Chondrocyte (in vitro differentiated cells): Measurements from ENCODE around the gene DDI2. TPM values are rescaled to one million over a fixed set of nuclear protein-coding genes. Genes with fewer than 3 reads are reported as not detected.

Source experiments
- DNase-seq: peaks from one replicate; pipeline ENCODE4 v3.0.0; 2021; ENCODE audit warnings: mixed read lengths, low spot score
- H3K27ac Mint-ChIP-seq: one replicate; pipeline ENCODE4 v1.8.0; 2021; ENCODE audit warnings: mild to moderate bottlenecking, moderate library complexity, mixed read lengths; ENCODE audit not compliant: unreplicated experiment
- H3K27me3 Mint-ChIP-seq: 2 replicates; pipeline ENCODE4 v1.8.0; 2021; ENCODE audit warnings: low read depth, mixed read lengths
- H3K36me3 Mint-ChIP-seq: 2 replicates; pipeline ENCODE4 v1.8.0; 2021; ENCODE audit warnings: low read depth, mixed read lengths
- H3K4me1 Mint-ChIP-seq: 2 replicates; pipeline ENCODE4 v1.8.0; 2021; ENCODE audit warnings: low read depth, mild to moderate bottlenecking, mixed read lengths
- H3K4me3 Mint-ChIP-seq: one replicate; pipeline ENCODE4 v1.8.0; 2021; ENCODE audit warnings: mild to moderate bottlenecking, moderate library complexity, mixed read lengths; ENCODE audit not compliant: unreplicated experiment
- H3K9me3 Mint-ChIP-seq: 2 replicates; pipeline ENCODE4 v1.8.0; 2021; ENCODE audit warnings: low read depth, mixed read lengths
- total RNA-seq: library from RNA; stranded (reverse); gene quantifications from 3 replicates; pipeline ENCODE4 v1.2.1, GENCODE V29; 2021
- TF ChIP-seq, protein P1 (sequence below): fragments of 200-600 bp; sonication (generic); IDR thresholded peaks from 2 replicates; pipeline ENCODE4 v1.5.0; 2021; ENCODE audit warnings: antibody characterized with exemption, mild to moderate bottlenecking, moderate library complexity

DDI2 gene
- total RNA-seq, 1 donor from 2014 or later, result 20.0 TPM

GRCh38 chr1:15616373-15617172 lies 685 bp upstream of the DDI2 start:
- peaks cover 41% of the 10 kb centered on the region for H3K4me1 Mint-ChIP-seq
- no peak for DNase-seq
- peak overlapping the region; percentile 94 for H3K27ac Mint-ChIP-seq
- no peaks in the 10 kb centered on the region for H3K27me3 Mint-ChIP-seq
- no peaks in the 10 kb centered on the region for H3K36me3 Mint-ChIP-seq
- TF ChIP-seq, protein P1, sequence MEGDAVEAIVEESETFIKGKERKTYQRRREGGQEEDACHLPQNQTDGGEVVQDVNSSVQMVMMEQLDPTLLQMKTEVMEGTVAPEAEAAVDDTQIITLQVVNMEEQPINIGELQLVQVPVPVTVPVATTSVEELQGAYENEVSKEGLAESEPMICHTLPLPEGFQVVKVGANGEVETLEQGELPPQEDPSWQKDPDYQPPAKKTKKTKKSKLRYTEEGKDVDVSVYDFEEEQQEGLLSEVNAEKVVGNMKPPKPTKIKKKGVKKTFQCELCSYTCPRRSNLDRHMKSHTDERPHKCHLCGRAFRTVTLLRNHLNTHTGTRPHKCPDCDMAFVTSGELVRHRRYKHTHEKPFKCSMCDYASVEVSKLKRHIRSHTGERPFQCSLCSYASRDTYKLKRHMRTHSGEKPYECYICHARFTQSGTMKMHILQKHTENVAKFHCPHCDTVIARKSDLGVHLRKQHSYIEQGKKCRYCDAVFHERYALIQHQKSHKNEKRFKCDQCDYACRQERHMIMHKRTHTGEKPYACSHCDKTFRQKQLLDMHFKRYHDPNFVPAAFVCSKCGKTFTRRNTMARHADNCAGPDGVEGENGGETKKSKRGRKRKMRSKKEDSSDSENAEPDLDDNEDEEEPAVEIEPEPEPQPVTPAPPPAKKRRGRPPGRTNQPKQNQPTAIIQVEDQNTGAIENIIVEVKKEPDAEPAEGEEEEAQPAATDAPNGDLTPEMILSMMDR, result no peak
- peak overlapping the region; percentile 83 for H3K4me3 Mint-ChIP-seq
- no peaks in the 10 kb centered on the region for H3K9me3 Mint-ChIP-seq

- H3K4me1 Mint-ChIP-seq, result peaks cover 48% of the 10 kb centered on the region
- peak overlapping the region; percentile 91 for H3K27ac Mint-ChIP-seq
- H3K27me3 Mint-ChIP-seq, result no peaks in the 10 kb centered on the region
- TF ChIP-seq, protein P1, result no peak
- DNase-seq, result no peak
- H3K36me3 Mint-ChIP-seq, result no peaks in the 10 kb centered on the region
- no peaks in the 10 kb centered on the region for H3K9me3 Mint-ChIP-seq
- H3K4me3 Mint-ChIP-seq, result peak overlapping the region; percentile 83
Observed at GRCh38 chr1:15618077-15618654, 908 bp downstream of the DDI2 start.

DNA sequence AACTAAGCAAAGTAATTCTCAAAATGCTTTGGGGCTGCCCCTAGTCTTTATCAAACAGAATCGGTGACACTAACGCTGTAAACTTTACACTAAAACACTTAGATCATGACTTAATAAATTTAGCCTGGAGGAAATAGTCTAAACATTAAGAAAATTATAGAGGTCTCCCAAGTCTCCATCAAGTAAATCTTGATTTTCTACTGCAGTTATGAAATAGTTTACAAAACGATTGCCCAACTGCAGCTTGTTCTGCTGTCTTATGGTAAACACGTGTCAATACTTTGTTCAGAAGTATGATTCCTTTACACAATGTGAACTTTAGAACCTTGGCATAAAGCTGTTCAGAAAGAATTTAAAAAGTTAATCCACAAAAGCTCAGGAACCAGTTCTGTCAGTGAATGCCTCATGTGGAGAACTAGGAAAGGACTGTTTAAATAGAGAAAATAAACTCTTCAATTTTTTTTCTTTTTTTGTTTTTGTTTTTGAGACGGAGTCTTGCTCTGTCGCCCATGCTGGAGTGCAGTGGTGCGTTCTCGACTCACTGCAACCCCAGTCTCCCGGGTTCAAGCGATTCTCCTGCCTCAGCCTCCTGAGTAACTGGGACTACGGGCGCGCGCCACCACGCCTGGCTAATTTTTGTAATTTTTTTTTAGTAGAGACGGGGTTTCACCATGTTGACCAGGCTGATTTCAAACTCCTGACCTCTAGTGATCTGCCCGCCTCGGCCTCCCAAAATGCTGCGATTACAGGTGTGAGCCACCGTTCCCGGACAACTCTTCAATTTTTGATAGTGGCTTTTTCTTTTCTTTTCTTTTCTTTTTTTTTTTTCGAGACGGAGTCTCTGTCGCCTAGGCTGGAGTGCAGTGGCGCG lies 1.6 kb downstream of the DDI2 start:
- Mint-ChIP-seq H3K4me1 (peaks cover 48% of the 10 kb centered on the region), H3K27me3 (no peaks in the 10 kb centered on the region), H3K27ac (peak overlapping the region; percentile 91), H3K36me3 (no peaks in the 10 kb centered on the region), H3K4me3 (peak overlapping the region; percentile 83), H3K9me3 (no peaks in the 10 kb centered on the region)
- no peak for DNase-seq
- TF ChIP-seq, protein P1, result peak; percentile 23

DNA sequence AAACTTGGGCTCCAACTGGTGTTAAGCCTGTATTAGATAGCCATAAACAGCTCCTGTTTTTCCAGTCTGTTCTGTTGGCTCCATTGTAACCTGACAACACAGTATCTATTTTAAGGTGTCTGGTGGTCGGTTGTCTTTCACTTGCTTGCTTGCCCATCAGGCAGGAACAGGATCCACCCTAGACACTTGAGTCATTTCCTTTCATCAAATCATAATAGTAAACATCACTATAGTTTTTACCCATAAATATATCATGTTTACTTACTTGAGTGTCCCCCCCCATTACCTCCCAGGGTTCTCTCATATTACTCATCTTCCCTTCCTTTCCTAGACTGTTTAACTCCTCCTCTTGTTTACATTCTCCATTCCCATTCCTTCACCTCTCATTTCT lies 2.9 kb downstream of the DDI2 start:
- Mint-ChIP-seq H3K4me3 (no peak overlapping the region), H3K9me3 (no peaks in the 10 kb centered on the region), H3K4me1 (peaks cover 56% of the 10 kb centered on the region), H3K36me3 (peaks cover 2% of the 10 kb centered on the region), H3K27ac (peak overlapping the region; percentile 63), H3K27me3 (no peaks in the 10 kb centered on the region)
- no peak for DNase-seq
- TF ChIP-seq, protein P1, result no peak
